Neural progenitor cell (in vitro differentiated cells): ENCODE measurements around the gene CREB3L2.

Experiments
- EZH2 ChIP-seq: fragments of 200-600 bp; sonication (generic); IDR thresholded peaks from 2 replicates; pipeline ENCODE4 v1.6.1; 2017; ENCODE audit warnings: antibody characterized with exemption, mild to moderate bottlenecking, moderate library complexity
- TF ChIP-seq, protein P1 (sequence below): fragments of 200-600 bp; sonication (generic); IDR thresholded peaks from 2 replicates; pipeline ENCODE4 v1.5.1; 2017; ENCODE audit warnings: antibody characterized with exemption, mild to moderate bottlenecking

DNA sequence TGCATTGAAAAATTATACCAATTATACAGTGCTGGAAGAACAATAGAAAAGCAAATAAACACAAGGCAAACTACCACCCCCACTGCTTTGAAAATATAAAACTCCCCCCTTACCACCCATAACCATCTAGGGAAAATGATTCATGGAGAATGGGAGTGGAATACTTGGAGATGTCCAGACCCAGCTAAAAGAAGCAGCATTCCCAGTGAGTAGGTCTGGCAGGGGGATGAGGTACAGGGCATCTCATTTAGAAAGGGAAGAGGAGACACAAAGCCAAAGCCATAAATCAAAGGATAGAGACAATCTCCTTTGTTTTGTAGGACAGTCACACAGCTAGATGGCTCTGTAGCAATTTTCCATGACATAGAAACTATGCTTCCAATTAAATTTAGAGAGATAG is 119.1 kb downstream of the CREB3L2 start:
- TF ChIP-seq, protein P1, sequence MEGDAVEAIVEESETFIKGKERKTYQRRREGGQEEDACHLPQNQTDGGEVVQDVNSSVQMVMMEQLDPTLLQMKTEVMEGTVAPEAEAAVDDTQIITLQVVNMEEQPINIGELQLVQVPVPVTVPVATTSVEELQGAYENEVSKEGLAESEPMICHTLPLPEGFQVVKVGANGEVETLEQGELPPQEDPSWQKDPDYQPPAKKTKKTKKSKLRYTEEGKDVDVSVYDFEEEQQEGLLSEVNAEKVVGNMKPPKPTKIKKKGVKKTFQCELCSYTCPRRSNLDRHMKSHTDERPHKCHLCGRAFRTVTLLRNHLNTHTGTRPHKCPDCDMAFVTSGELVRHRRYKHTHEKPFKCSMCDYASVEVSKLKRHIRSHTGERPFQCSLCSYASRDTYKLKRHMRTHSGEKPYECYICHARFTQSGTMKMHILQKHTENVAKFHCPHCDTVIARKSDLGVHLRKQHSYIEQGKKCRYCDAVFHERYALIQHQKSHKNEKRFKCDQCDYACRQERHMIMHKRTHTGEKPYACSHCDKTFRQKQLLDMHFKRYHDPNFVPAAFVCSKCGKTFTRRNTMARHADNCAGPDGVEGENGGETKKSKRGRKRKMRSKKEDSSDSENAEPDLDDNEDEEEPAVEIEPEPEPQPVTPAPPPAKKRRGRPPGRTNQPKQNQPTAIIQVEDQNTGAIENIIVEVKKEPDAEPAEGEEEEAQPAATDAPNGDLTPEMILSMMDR, result no peak
- TF ChIP-seq EZH2, result no peak
